Dedifferentiated amniotic fluid mesenchymal stem cell (primary cell): ENCODE measurements around the gene BCO1.

Experiments used
- DNase-seq: peaks from one replicate; pipeline ENCODE4 v3.0.0-alpha.2; 2016; ENCODE audit errors: extremely low spot score

The BCO1 gene

GRCh38 chr16:81275795-81276194, 37.3 kb downstream of the BCO1 start:
- no peak for DNase-seq

GRCh38 chr16:81276323-81276722, 37.8 kb downstream of the BCO1 start:
- no peak for DNase-seq

GRCh38 chr16:81277541-81278080, 39.1 kb downstream of the BCO1 start:
- no peak for DNase-seq

GRCh38 chr16:81278526-81278925, 40.0 kb downstream of the BCO1 start:
- DNase-seq, result no peak

- DNase-seq, result no peak
Measured at GRCh38 chr16:81279392-81279791, 40.9 kb downstream of the BCO1 start.

GRCh38 chr16:81280393-81280792, 41.9 kb downstream of the BCO1 start:
- no peak for DNase-seq

- no peak for DNase-seq
Measured at GRCh38 chr16:81283044-81283443, 44.6 kb downstream of the BCO1 start.

- no peak for DNase-seq
Measured at GRCh38 chr16:81284995-81285600, 46.6 kb downstream of the BCO1 start.

GRCh38 chr16:81286190-81286589, 47.7 kb downstream of the BCO1 start:
- DNase-seq, result no peak

GRCh38 chr16:81291117-81291516, 52.6 kb downstream of the BCO1 start:
- no peak for DNase-seq

- no peak for DNase-seq
Measured at GRCh38 chr16:81292936-81293335, 54.4 kb downstream of the BCO1 start.

GRCh38 chr16:81293909-81294802, 55.7 kb downstream of the BCO1 start:
- no peak for DNase-seq

- DNase-seq, result no peak
Measured at GRCh38 chr16:81296631-81297030, 58.1 kb downstream of the BCO1 start.

- DNase-seq, result no peak
Measured at GRCh38 chr16:81307770-81308169, 69.3 kb downstream of the BCO1 start.

- DNase-seq, result no peak
Measured at GRCh38 chr16:81310045-81310644, 71.7 kb downstream of the BCO1 start.

- DNase-seq, result no peak
Measured at GRCh38 chr16:81311762-81312161, 73.3 kb downstream of the BCO1 start.

- no peak for DNase-seq
Measured at GRCh38 chr16:81313701-81314602, 75.5 kb downstream of the BCO1 start.

- peak; percentile 96 for DNase-seq
Measured at GRCh38 chr16:81314603-81315270, 76.2 kb downstream of the BCO1 start, which contains the start of gene GAN. GAN (plus strand) TSS chr16:81314962; CDS start chr16:81315114, 152 bp downstream.

- DNase-seq, result peak; percentile 48
Measured at GRCh38 chr16:81315271-81316175, 77.0 kb downstream of the BCO1 start.

- no peak for DNase-seq
Measured at GRCh38 chr16:81316176-81316496, 77.6 kb downstream of the BCO1 start.
